Stimulated activated CD4-positive, alpha-beta T cell treated with anti-CD3 and anti-CD28 coated beads, TNF-alpha, amount 100 ng/mL, for 24 hours (primary cell): ENCODE results near the gene FCHO1.

Experiments used
- DNase-seq, 3 experiments: peaks; one replicate each; pipeline ENCODE4 v3.0.0-alpha.2; 2020; ENCODE audit warnings: low read depth in 3 of 3

Gene FCHO1

GRCh38 chr19:17733127-17733526 is 18.1 kb upstream of the FCHO1 start:
- DNase-seq: no peak

- DNase-seq: no peak
Observed at GRCh38 chr19:17734146-17734545, 17.1 kb upstream of the FCHO1 start.

GRCh38 chr19:17735410-17735809 is 15.9 kb upstream of the FCHO1 start:
- no peak for DNase-seq

DNA sequence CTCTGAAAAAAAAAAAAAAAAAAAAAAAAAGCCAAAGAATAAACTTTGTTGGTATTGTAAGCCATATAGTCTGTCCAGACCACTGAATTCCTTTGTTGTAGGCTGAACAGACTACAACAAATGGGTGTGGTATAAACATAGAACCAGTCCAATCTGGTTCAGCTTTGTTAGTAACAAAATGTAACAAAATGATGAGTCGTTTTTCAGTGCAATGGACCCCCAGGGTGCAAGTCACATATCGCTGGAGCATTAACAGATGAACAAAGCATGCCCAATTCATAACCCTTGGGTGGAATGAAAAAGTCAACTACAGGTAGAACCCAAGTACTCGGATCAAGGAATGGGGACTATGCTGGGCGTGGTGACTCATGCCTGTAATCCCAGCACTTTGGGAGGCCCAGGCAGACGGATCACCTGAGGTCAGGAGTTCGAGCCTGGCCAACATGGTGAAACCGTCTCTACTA is 13.6 kb upstream of the FCHO1 start:
- no peak for DNase-seq

DNA sequence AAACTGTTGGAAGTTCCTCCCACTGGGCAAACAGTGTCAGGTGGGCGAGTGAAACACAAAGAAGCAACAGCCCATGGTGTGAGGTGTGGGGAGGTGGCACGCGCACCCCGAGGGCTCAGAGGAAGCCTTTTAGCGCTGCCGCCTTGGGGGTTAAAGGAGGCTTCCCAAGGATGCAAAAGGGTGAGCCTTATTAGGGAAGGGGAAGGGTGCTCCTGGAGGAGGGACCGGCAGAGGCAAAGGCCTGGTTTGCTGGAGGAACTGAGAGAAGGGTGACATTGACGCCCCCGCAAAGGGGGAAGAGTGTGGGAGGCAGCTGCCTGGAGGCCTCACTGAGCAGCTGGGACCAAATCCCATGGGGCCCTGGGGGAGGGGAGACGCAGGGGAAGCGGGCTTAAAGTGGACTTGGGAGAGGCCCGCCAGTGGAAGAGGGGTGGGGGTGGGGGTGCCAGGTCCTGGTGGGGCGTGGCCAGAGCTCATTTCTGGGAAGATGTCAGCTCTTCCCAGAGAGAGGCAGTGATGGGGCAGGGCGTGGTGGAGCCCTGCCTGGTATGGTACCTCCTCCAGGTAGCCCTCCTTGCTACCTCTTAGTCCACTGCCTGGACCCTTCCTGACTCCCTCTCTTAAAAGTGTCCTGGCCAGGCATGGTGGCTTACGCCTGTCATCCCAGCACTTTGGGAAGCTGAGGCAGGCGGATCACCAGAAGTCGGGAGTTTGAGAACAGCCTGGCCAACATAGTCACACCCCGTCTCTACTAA is 12.0 kb upstream of the FCHO1 start:
- DNase-seq: no peak

GRCh38 chr19:17741456-17741855 is 9.8 kb upstream of the FCHO1 start:
- no peak for DNase-seq

DNA sequence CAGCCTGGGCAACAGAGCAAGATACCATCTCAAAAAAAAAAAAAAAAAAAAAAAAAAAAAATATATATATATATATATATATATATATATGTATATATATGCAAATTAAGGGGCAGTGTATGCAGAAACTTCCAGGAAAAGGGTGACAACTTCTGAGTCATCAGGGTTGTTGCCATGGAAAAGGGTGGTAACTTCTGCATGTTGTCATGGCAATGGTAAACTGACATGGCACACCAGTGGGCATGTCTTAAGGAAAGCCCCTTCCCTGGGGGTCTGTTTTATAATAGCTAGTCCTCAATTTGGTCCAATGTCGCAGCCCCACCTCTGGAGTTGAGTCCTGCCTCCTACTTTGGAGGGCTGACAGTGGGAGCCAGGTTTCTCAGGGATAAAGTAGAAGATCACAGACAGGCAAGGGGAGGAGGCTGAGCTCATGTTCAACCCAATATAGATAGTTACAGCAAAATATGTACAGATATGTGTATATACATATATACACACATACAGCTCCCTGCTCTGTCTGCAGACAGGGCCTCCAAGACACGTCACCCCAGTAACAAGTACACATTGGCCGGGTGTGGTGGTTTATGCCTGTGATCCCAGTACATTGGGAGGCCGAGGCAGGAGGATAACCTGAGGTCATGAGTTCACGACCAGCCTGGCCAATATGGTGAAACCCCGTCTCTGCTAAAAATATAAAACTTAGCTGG is 7.2 kb upstream of the FCHO1 start:
- DNase-seq: no peak

DNA sequence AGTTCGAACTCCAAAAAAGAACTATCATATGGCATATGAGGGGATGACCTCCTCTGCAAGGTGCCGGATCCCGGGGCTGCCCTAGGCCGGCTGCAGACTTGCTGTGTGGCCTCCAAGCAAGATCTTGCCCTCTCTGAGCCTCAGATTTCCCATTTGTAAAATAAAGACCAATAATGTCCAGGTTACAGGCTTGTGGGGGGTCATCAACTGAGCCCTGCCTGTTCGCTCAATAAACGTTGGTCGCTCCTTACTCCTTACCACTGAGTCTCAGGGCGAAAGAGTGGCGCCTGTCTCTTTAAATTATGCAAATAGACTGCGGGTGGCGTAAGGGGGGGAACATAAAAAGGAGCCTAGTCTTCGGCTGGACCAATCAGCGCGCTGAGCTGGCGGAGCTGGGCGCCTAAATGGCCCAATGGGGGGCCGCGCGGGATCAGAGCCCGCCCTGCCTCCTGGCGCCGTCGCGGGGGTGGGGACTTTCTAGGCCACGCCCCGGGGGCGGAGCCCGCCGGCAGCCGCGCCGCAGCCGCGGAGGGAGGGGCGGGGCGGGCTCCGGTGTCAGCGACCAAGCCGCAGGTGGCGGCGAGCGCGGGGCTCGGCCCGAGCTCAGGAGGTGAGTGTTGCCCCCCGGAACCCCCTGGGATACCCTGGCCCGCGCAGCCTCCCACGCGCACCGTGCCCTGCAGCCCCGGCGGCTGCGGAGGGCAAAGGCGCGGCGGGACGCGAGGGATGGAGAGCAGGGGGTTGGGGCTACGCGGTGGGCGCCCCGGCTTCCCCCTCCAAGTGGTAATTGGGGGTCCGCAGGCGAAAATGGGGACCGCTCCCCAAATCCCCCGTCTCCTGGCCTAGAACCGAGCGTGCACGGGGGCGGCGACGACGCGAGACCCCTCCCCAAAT is 3.8 kb upstream of the FCHO1 start:
- DNase-seq: peak; percentile 89 to 93 (median 89)

DNA sequence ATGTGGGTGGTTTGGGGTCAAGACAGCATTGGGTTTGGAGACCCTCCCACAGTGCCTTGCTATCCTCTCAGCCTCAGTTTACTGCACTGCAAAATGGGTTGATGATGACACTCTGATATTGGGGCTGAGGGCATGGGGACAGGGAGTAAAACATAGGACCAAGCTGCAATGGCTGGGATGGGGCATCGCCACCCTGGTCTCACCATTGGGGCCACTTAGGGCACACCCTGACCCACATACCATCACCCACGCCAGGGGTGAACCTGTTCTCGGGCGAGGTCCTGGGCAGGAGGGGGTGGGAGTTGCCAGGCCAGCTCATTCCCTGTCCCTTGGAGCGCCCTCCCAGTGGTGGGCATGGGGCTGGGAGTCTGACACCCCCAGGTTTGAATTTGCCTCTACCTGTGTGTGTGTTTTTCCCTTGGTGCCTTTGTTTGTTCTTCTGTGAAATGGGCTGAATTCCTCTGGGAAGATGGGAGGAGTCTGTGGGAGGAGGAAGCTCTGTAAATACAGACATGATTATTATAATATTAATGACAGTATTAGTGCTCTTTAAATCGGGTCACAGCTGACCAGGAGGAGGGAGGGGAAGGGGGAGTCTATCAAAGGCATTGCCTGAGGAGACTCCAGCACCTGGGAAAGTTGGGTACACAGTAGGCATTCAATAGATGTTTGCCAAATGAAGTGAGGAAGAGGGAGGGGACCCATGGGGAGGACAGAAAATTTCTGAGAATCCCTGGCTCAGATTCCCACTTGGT is 2.2 kb upstream of the FCHO1 start:
- no peak for DNase-seq

- DNase-seq: peak in 1 of 3 experiments; percentile 40
Observed at GRCh38 chr19:17749912-17750317, 1.4 kb upstream of the FCHO1 start.

GRCh38 chr19:17751912-17752273 is 616 bp downstream of the FCHO1 start:
- DNase-seq: no peak

GRCh38 chr19:17752865-17753639 is 1.8 kb downstream of the FCHO1 start:
- DNase-seq: no peak

- no peak for DNase-seq
Observed at GRCh38 chr19:17753976-17754375, 2.7 kb downstream of the FCHO1 start.

GRCh38 chr19:17754634-17755442 is 3.6 kb downstream of the FCHO1 start:
- no peak for DNase-seq

DNA sequence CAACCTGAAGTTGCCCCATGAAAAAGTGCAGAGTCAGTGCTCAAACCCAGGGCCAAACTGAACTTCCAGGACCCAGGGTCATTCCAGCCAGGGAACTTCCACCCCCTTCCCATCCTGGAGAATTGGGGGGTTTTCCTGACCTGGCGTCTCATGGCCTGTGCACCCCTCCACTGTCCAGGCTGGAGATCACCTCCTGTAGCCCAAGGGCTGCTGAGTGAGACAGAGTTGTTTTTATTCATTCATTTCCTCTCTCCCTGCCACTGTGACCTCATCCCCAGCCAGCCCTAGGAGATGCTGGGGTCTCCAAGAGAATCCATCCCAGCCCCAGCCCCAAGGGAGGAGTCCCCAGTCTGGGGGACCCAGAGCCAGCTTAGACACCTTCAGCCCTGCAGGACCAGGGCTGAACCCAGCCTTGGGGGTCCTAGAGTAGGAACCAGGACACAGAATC is 4.2 kb downstream of the FCHO1 start:
- DNase-seq: no peak

DNA sequence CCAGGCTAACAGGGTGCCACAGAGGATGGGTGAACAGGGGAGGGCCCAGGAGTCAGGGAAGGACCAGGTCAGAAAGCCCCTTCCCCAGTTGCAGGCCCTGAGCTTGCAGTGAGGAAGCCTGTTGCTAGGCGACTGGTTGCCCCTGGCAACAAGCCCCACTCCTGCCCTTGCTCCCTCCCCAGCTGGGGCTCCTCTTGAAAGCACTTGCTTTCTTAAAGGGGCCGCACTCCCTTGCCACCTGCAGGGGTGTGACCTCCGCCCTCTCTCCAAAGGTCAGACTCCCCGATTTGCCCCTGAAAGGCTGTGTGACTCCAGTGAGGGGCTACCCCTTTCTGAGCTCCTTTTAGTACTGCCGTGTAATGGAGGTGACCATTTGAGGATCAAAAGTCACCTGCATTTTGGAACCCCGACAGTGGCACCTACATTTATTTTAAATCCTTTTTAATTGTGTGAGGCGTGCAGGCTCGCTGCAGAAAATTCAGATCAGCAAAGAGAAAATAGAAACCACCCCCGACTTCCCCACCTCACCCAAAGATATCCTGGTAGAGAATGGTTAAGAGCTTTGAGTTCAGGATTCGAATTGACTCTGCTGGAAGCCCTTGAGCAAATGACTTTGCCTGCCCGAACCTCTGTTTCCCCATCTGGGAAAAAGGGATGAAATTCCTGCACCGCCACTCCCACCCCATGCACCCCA is 4.8 kb downstream of the FCHO1 start:
- no peak for DNase-seq

GRCh38 chr19:17757125-17757524 is 5.8 kb downstream of the FCHO1 start:
- DNase-seq: no peak

DNA sequence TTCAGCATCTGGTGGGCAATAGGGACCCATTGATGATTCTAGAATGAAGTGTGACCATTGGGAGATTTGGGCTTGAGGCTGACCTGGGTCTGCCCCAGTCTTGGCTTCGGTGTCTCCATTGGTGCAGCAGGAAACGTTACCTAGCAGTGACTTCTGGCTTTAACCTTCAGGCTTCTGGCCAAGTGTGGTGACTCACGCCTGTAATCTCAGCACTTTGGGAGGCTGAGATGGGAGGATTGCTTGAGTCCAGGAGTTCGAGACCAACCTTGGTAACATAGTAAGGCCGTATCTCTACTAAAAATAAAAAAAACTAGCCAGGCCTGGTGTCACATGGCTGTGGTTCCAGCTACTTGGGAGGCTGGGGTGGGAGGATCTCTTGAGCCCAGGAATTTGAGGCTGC is 7.2 kb downstream of the FCHO1 start:
- DNase-seq: no peak

DNA sequence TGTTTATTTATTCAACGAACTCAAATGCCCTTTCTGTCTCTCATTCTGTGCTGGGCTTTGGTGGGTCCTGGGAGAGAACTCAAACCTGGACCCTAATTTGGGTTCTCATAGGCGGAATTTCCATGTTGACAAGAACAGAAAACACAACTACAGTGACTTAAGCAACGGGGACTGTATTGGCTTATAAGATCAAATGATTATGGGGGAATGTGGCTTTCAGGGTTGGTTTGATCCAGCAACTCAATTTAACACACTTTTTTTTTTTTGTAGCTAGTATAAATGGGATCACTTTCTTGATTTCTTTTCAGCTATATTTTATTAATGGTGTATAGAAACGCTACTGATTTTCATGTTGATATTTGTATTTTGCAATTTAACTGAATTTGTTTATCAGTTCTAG is 9.9 kb downstream of the FCHO1 start:
- DNase-seq: no peak
